GM21526 (cell line): ENCODE data around the gene DLEU7.

ENCODE experiments used
- ATAC-seq: cut with Tn5 transposase; IDR thresholded peaks from one replicate; pipeline ENCODE4 v1.9.1; 2021; ENCODE audit warnings: moderate library complexity; ENCODE audit not compliant: unreplicated experiment, low FRiP score

The DLEU7 gene

GRCh38 chr13:50843257-50844083 is at the start of gene DLEU7:
DLEU7 (minus strand) TSS chr13:50843692; CDS start chr13:50843646, 46 bp downstream.
- no peak for ATAC-seq

DNA sequence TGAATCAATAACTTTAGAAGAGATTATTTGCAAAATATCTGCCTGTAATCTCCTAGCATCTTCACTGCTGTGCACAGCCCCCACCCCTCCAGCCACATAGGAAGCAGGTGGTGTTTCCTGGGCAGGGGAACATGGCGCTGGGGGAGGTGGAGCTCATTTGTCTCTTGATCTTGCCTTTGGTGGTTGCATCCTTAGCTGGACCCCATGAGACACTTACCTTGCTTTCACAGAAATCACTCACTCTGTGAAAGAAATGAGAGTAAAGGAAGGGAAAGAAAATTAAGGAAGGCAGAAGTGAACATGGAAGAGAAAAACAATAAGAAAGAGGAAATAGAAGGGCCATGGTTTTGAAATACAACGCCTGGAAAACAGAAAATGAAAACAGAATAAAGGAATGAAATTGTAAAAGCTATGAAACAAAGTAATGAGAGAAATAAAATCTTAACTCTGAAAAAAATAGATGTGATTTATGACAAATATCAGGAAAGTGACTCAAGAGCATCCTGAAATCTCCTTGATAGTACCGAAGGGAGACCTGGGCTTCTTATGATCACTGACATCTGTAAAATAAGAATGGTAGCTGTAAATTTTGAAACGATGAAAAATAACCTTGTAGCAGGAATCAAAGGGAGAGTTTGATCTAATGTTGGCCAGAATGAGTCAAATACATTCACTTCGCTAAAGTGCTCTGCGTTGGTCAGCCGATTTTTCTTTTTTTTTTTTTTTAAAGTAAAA is 48.9 kb upstream of the DLEU7 start:
- ATAC-seq, result no peak

DNA sequence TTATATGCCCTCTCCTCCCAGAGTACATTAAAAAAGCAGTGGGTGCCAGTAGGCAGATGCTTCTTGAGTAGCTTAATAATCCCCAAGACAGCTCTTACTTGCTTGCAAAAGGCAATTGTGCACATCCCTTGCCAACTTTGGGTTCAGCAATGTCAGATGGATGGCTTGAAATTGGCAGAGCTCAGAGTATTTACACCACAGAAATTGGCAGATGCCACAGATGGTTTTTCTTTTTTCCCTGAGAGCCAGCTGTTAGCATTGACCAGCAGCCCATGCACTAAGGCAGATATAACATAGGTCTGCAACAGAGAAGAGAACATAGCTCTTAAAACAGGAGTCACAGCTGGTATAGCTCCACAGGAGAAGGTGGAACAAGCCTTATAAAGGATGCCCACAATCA is 47.7 kb upstream of the DLEU7 start:
- ATAC-seq, result no peak

DNA sequence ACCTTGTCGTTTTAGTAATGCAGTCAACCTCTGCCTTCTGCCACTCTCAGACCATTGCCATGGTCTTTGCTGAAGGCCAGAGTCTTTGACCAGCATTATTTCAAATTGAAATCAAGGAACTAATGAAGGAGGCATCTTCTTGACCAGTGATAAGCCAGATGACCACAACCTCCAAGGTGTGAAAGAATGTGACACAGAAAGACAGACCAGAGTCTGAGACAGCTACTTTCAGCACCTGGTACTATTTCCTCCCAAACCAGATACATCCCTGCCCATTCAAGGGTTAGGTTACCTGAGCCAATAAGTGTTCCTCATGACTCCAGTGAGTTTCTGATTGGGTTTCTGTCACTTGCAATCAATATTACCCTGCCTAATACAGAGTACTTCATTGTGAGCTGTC is 45.8 kb upstream of the DLEU7 start:
- ATAC-seq, result no peak

GRCh38 chr13:50888362-50888761 is 44.9 kb upstream of the DLEU7 start:
- no peak for ATAC-seq

DNA sequence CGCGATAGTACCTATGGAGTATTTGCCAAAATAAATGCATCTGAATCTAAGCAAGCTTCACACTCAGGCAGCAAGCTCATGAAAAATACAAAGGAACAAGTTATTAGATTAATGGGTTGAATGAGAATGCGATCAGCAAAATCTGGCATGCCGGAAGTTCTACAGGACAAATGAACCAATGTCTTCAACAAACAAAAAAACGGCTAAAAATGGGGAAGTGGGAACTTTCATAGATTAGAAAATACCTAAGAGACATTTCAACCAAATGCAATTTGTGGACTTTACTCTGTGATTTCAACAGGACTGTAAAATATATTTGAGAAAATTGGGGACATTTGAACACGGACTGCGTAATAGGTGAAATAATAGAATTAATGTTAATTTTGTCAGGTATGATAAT is 43.7 kb upstream of the DLEU7 start:
- ATAC-seq, result no peak

DNA sequence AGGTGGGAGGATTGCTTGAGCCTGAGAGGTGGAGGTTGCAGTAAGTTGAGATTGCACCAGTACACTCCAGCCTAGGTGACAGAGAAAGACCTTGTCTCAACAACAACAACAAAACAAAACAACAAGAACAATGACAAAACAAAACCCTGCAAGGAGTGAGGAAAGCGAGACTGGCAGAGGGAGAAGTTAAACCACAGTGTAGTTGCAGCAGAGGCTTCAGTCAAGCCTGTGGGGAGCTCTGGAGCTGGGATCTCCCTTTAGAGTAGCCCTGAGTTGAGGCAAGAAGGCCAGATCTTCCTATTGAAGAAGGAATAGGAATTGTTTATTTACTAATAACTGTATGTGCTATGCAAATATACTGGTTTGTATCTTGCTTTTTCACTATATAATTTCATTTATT is 40.8 kb upstream of the DLEU7 start:
- ATAC-seq, result no peak

- ATAC-seq, result no peak
Observed at GRCh38 chr13:50883728-50884127, 40.2 kb upstream of the DLEU7 start.

- ATAC-seq, result no peak
Observed at GRCh38 chr13:50882816-50883435, 39.4 kb upstream of the DLEU7 start.

DNA sequence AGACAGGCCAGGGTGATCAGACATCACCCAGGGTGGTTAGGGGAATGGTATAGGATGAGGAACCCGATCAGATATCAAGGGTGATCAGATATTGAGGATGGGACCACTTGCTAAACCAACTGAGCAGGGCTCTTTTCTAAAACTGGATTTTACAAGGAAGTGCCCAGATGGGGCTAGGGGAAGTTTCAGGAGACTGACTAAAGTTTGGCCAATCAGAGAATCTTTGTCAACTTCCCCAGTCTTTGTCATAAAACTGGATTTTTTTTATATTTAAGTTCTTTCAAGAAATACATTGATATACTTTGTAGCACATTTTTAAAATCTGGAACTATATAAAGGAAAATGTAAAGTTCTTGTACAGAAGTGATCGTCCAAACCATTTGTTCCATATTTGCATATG is 30.5 kb upstream of the DLEU7 start:
- ATAC-seq, result no peak

GRCh38 chr13:50873467-50873866 is 30.0 kb upstream of the DLEU7 start:
- no peak for ATAC-seq

DNA sequence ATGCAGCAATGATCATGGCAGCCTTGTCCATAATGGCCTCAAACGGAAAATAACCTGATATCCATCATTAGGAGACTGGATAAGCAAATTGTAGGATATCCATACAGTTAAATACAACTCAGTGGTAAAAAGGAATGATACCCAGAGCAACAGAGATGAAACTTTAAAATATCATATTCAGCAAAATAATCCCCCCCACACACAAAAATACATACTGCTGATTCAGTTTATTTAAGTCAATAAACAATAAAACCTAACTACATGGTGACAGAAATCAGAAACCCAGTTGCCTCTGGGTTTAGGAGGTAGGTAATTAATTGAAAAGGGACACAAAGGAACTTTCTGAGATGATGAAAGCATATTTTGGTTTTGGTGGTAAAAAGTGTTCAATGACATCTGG is 27.9 kb upstream of the DLEU7 start:
- no peak for ATAC-seq

GRCh38 chr13:50867637-50867945 is 24.1 kb upstream of the DLEU7 start:
- ATAC-seq, result no peak

- no peak for ATAC-seq
Observed at GRCh38 chr13:50866817-50867636, 23.5 kb upstream of the DLEU7 start.

GRCh38 chr13:50864492-50864891 is 21.0 kb upstream of the DLEU7 start:
- ATAC-seq, result no peak

DNA sequence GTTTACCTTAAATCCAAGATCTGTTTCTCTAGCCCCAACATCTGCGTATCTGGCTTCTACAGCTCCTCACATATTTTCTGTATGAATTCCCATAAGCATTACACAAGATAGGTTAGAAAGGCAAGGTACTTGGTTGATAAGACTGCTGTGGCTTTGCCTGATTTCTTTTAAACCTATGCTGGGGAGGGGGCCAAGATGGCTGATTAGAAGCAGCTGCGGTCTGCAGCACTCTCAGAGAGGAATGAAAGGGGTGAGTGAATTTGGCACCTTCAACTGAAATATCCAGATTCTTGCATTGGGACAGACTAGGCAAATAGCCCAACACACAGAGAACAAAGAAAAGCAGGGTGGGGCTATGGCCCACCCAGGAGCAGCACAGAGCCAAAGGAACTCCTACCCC is 12.2 kb upstream of the DLEU7 start:
- ATAC-seq, result no peak

- no peak for ATAC-seq
Observed at GRCh38 chr13:50850445-50850844, 7.0 kb upstream of the DLEU7 start.

DNA sequence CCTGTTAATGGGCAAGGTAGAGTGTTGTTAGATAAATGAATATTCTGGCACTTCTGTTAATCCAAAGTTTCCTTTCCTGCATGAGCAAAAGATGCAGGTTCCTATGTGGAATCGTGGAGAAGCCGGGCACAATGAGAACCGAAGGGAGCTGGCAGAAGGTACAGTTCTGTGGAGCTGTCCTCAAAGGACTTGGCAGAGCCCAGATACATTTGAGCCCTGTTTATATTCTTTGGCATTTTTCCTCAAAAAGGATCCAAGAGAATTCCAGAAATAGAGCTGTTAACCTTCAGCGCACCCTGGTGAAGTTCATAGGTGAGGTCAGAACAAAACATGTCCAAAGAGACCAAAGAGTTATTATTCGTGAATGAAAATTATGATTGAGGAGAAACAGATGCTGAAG is 4.0 kb upstream of the DLEU7 start:
- ATAC-seq, result no peak

- ATAC-seq, result no peak
Observed at GRCh38 chr13:50846861-50847475, 3.5 kb upstream of the DLEU7 start.

DNA sequence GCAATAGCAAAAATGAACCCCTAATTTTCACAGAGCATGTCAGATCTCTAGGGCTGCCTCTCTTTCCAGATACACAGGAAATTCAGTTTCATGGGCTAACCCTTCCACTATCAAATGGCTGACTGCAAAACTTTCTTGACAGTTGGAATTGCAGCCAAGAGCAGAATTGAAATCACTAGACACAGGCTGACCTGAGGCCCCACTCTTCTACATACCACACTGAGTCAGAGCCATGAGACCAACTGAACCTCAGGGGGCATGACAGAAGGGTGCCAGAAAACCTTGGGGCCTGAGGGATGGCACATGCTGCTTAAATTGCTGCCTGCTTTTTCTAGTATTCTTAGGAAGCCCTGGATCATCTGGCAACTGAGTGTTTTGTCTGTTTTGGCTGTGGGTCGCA is 1.7 kb upstream of the DLEU7 start:
- ATAC-seq, result no peak
